Type B pancreatic cell (in vitro differentiated cells): ENCODE measurements around the gene ITGB7. TPM values are rescaled to one million over a fixed set of nuclear protein-coding genes. Genes with fewer than 3 reads are reported as not detected.

Experiments
- DNase-seq: peaks from one replicate; pipeline ENCODE4 v3.0.0; 2021; ENCODE audit warnings: mixed read lengths; ENCODE audit not compliant: unreplicated experiment; ENCODE audit errors: extremely low spot score
- H3K27ac Mint-ChIP-seq: 2 replicates; pipeline ENCODE4 v1.8.0; 2021; ENCODE audit warnings: mild to moderate bottlenecking, mixed read lengths
- H3K27me3 Mint-ChIP-seq: 2 replicates; pipeline ENCODE4 v1.8.0; 2021; ENCODE audit warnings: mixed read lengths
- H3K36me3 Mint-ChIP-seq: 2 replicates; pipeline ENCODE4 v1.8.0; 2021; ENCODE audit warnings: mixed read lengths
- H3K4me1 Mint-ChIP-seq: one replicate; pipeline ENCODE4 v1.8.0; 2021; ENCODE audit warnings: mixed read lengths; ENCODE audit not compliant: unreplicated experiment
- H3K4me3 Mint-ChIP-seq: 2 replicates; pipeline ENCODE4 v1.8.0; 2021; ENCODE audit warnings: mild to moderate bottlenecking, mixed read lengths
- H3K9me3 Mint-ChIP-seq: 2 replicates; pipeline ENCODE4 v1.8.0; 2021; ENCODE audit warnings: mixed read lengths
- total RNA-seq: library from RNA; stranded (reverse); gene quantifications from 2 replicates; pipeline ENCODE4 v1.2.1, GENCODE V29; 2021; ENCODE audit warnings: low replicate concordance
- TF ChIP-seq, protein P1 (sequence below): fragments of 200-600 bp; sonication (generic); conservative IDR thresholded peaks from 2 replicates; pipeline ENCODE4 v1.5.0; 2021; ENCODE audit warnings: antibody characterized with exemption, mild to moderate bottlenecking

ITGB7 gene
- total RNA-seq, 1 donor from 2014 or later: 4.2 TPM

DNA sequence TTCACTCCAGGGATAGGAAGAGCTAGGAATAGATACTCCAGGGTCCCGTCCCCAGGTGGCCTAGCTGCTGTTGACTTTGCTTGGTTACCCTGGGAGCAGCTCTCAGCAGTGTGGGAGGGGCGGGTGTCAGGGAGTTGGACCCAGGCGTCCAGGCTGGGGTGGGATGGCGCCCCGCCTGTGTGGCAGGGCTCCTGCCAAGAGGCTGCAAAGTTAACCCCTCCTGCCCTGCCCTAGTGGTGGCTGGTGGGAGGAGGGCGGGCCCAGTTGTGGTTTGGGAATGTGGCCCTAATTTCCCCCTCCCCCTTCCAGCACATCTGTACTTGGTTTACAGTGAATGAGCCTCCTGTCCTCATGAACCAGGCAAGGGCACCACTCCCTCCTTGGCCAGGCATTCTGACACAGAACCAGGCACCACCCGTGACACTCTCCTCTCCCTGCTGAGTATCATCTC lies 26.6 kb upstream of the ITGB7 start:
- Mint-ChIP-seq H3K4me1 (peaks cover 42% of the 10 kb centered on the region), H3K4me3 (peak overlapping the region; percentile 93), H3K36me3 (no peaks in the 10 kb centered on the region), H3K27ac (peak overlapping the region; percentile 90), H3K27me3 (peaks cover 3% of the 10 kb centered on the region), H3K9me3 (no peaks in the 10 kb centered on the region)
- DNase-seq: no peak
- TF ChIP-seq, protein P1, sequence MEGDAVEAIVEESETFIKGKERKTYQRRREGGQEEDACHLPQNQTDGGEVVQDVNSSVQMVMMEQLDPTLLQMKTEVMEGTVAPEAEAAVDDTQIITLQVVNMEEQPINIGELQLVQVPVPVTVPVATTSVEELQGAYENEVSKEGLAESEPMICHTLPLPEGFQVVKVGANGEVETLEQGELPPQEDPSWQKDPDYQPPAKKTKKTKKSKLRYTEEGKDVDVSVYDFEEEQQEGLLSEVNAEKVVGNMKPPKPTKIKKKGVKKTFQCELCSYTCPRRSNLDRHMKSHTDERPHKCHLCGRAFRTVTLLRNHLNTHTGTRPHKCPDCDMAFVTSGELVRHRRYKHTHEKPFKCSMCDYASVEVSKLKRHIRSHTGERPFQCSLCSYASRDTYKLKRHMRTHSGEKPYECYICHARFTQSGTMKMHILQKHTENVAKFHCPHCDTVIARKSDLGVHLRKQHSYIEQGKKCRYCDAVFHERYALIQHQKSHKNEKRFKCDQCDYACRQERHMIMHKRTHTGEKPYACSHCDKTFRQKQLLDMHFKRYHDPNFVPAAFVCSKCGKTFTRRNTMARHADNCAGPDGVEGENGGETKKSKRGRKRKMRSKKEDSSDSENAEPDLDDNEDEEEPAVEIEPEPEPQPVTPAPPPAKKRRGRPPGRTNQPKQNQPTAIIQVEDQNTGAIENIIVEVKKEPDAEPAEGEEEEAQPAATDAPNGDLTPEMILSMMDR: peak; percentile 37

DNA sequence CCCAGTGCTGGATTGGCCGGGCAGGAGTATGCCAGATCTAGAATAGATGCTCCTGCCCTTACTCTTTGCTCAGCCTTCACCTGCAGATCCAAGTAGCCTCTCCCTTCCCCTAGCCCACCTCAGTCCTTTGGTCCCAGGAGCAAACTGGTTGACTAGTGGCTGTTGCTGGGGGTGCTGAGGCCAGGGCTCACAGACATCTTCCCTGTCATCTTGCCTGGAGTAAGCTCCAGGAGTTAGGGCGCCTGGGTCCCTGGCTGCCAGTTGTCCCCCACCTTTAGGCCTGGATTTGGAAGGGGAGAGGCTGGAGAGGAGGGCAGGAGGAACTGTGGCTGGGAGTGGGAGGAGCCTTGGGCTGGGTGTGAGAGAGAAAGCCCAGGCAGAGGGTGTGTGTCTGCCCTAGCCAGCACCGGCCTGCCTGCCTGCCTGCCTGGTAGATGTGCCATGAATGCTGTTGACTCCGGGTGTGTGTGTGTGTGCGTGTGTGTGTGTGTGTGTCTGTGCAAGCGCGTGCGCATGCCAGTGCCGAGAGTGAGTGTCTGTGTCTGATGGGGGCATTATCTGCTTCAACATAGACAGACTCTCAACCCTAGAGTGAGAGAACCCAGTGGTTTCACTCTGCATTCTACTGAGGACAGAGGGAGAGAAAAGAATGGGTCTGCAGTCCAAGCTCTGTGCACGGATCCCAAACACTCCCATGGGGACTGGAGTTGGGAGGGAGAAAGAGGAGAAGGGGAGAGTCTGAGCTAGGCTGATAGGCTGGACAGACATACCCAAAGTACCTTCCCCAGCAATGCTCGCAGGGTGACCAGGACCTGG lies 25.8 kb upstream of the ITGB7 start:
- H3K27me3 Mint-ChIP-seq: peaks cover 3% of the 10 kb centered on the region
- peaks cover 46% of the 10 kb centered on the region for H3K4me1 Mint-ChIP-seq
- DNase-seq: no peak
- peak overlapping the region; percentile 93 for H3K4me3 Mint-ChIP-seq
- H3K36me3 Mint-ChIP-seq: no peaks in the 10 kb centered on the region
- no peaks in the 10 kb centered on the region for H3K9me3 Mint-ChIP-seq
- H3K27ac Mint-ChIP-seq: peak overlapping the region; percentile 90
- TF ChIP-seq, protein P1: no peak

DNA sequence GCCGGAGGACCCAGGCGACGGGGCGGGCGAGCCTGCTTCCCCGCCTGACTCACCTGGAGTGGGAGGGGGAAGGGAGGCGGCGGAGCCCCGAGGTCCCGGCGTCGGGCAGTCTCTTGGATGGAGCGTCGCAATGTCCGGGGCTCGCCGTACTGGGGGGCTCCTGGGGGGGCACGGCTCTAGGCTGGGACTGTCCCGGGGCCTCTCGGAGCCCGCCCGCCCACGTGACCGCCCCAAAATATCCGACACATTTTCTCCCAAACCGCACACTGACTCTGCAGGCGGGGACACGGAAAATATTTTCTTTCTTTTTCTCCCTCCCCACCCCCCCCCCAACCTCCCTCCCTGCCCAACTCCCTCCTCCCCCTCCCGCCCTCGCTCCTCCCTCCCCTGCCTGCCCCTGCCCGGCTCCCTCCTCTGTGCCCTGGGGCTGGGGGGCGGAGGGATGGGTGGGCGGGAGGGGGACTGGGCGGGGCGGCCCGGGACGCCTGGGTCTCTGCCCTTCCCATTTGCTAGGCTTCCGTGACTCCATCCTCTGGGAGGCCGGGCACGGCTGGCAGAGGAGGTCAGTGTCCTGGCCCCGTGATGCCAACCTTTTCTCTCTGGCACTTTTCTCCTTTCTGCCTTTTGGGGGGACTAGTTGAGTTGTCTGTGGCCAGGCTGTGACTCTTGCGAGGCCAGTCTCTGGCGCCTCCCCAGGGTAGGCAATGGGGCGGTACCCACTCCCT lies 25.0 kb upstream of the ITGB7 start, which contains the start of gene RARG:
TSS of gene RARG (minus strand) at position 289 of the 725 bp plus-strand sequence. CDS start 4,664 bp downstream, outside the sequence.
- peak within 1 kb of the TSS; percentile 93 for H3K4me3 Mint-ChIP-seq

DNA sequence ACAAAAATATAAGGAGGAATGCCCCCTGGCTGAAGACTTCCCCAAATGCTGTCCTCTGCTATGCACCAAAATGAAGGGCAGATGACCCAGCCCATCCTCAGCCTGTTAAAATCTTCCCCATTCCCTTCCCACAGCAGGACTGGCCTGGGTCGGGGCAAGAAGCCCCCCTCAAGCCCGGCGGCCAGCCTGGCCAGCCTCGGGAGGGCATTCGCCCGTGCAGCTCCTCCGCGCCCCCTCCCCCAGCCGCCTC lies 24.5 kb upstream of the ITGB7 start:
- H3K27ac Mint-ChIP-seq: peak overlapping the region; percentile 74
- no peaks in the 10 kb centered on the region for H3K9me3 Mint-ChIP-seq
- peaks cover 5% of the 10 kb centered on the region for H3K36me3 Mint-ChIP-seq
- peaks cover 52% of the 10 kb centered on the region for H3K4me1 Mint-ChIP-seq
- TF ChIP-seq, protein P1: no peak
- DNase-seq: no peak
- H3K4me3 Mint-ChIP-seq: peak overlapping the region; percentile 87
- peaks cover 3% of the 10 kb centered on the region for H3K27me3 Mint-ChIP-seq

More for the DNA sequence above, 25.0 kb upstream of the ITGB7 start, which contains the start of gene RARG:
- Mint-ChIP-seq H3K36me3 (peaks cover 1% of the 10 kb centered on the region), H3K27me3 (peaks cover 3% of the 10 kb centered on the region), H3K4me1 (peaks cover 48% of the 10 kb centered on the region), H3K27ac (peak within 1 kb of the TSS; percentile 90), H3K9me3 (no peaks in the 10 kb centered on the region)
- no peak for DNase-seq
- TF ChIP-seq, protein P1: no peak

DNA sequence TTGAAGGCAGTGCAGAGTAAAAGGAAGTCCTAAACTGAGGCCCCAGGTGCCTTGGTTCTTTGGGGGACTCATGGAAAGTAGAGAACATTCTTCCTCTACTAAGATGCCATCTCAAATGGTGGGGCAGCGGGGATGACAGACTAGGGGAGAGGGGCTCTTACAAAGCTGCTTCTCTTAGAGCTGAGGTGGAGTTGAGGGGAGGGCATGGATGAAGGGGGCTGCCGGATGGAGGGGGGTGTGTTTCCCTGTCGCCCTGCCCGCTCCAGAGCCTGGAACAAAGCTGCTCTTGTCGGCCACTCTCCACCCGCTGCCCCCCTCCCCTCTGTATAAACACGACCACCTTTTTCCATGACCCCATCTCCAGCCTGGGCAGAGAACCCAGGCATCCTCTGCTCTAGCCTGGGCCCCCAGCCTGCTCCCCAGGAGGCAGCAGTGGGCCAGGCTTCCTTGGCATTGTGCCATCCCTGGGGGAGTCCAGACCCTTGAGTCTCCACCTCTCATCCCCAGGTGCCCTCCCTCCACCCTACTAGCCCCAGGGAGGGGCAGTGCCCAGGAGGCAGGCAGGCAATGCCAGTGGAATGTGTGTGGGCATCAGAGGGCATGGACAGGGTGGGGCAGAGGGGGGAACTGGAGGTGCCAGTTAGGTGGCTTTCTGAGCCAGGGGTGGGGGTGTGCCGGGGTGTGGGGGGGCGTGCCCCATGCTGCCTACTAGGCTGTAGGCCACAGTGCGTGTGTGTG lies 23.2 kb upstream of the ITGB7 start:
- H3K9me3 Mint-ChIP-seq: no peaks in the 10 kb centered on the region

More for the DNA sequence above, 23.2 kb upstream of the ITGB7 start:
- Mint-ChIP-seq H3K4me1 (peaks cover 52% of the 10 kb centered on the region), H3K27ac (peak overlapping the region; percentile 75), H3K36me3 (peaks cover 5% of the 10 kb centered on the region), H3K27me3 (peaks cover 3% of the 10 kb centered on the region), H3K4me3 (peak overlapping the region; percentile 81)
- TF ChIP-seq, protein P1: no peak
- DNase-seq: no peak
